GM12865 (cell line): ENCODE data around the gene RGS14.

Source experiments
- DNase-seq: peaks from one replicate; pipeline ENCODE4 v3.0.0; 2010; ENCODE audit warnings: low read depth
- H3K4me3 ChIP-seq: 2 replicates; pipeline ENCODE4 v1.5.1; 2011; ENCODE audit warnings: mild to moderate bottlenecking, low read depth, low read length, control low read depth
- CTCF ChIP-seq: IDR thresholded peaks from 2 replicates; pipeline ENCODE4 v1.5.1; 2011; ENCODE audit warnings: low read length, control low read depth, low read depth, inconsistent platforms; ENCODE audit not compliant: insufficient read depth; ENCODE audit errors: missing control alignments

RGS14 gene

GRCh38 chr5:177378884-177379883, 21.5 kb downstream of the RGS14 start:
- DNase-seq: peak; percentile 76
- H3K4me3 ChIP-seq: no peak overlapping the region
- TF ChIP-seq CTCF: no peak

GRCh38 chr5:177380805-177381126, 23.0 kb downstream of the RGS14 start:
- DNase-seq: no peak
- no peak for TF ChIP-seq CTCF
- H3K4me3 ChIP-seq: no peak overlapping the region

GRCh38 chr5:177382423-177383029, 24.8 kb downstream of the RGS14 start:
- DNase-seq: peak; percentile 41
- peak; percentile 17 for TF ChIP-seq CTCF
- no peak overlapping the region for H3K4me3 ChIP-seq

- no peak for DNase-seq
- H3K4me3 ChIP-seq: no peak overlapping the region
- TF ChIP-seq CTCF: no peak
Measured at GRCh38 chr5:177383181-177383580, 25.5 kb downstream of the RGS14 start.

- H3K4me3 ChIP-seq: no peak within 1 kb of the TSS
- no peak for TF ChIP-seq CTCF
- DNase-seq: no peak
Measured at GRCh38 chr5:177384134-177384533, 26.4 kb downstream of the RGS14 start, which contains the start of gene SLC34A1. TSS of gene SLC34A1 (plus strand) at chr5:177384434. CDS start at chr5:177385742, 1,308 bp downstream.

GRCh38 chr5:177385720-177386119, 28.0 kb downstream of the RGS14 start:
- no peak overlapping the region for H3K4me3 ChIP-seq
- DNase-seq: no peak
- no peak for TF ChIP-seq CTCF
